B cell (primary cell): ENCODE data around the gene PIK3C2G. TPM values are rescaled to one million over a fixed set of nuclear protein-coding genes. Genes with fewer than 3 reads are reported as not detected.

Experiments
- ATAC-seq: fragments of 200-7000 bp; cut with Tn5 transposase; one replicate; pipeline ENCODE4 v1.10.0; 2021; ENCODE audit warnings: low read depth, mild to moderate bottlenecking, moderate number of reproducible peaks, moderate library complexity
- CTCF ChIA-PET: fragments of 350-600 bp; sonication (Branson Sonifier 250); formaldehyde crosslinking; loops from one replicate; lab custom pipeline; 2021; ENCODE audit warnings: antibody characterized with exemption, inconsistent platforms; lab: Charles Lee
- POLR2A ChIA-PET: fragments of 350-600 bp; sonication (Branson Sonifier 250); formaldehyde crosslinking; loops from one replicate; lab custom pipeline; 2021; ENCODE audit warnings: antibody characterized with exemption; lab: Charles Lee
- DNase-seq: peaks from one replicate; pipeline ENCODE4 v3.0.0; 2013
- H2AFZ ChIP-seq: 2 replicates; pipeline ENCODE4 v1.6.1; 2012; ENCODE audit warnings: mild to moderate bottlenecking, low read depth, low read length; ENCODE audit not compliant: insufficient read depth, poor library complexity, severe bottlenecking
- H3K27ac ChIP-seq, 2 donors: 1 replicate in 1 of 2; 2 replicates in 1 of 2; pipeline ENCODE4 v1.5.1; 2012 to 2013; ENCODE audit warnings: low read length in 2 of 2, mild to moderate bottlenecking in 2 of 2, moderate library complexity in 1 of 2
- H3K27me3 ChIP-seq, 4 experiments: fragments of 200-600 bp in 1 of 4; sonication (generic) in 1 of 4; replicated peaks in 1 of 4; 1 replicate in 2 of 4; 2 replicates in 2 of 4; pipeline versions ENCODE4 v1.6.1 to v1.7.0; 2013 to 2016; ENCODE audit warnings: low read length in 3 of 4, mild to moderate bottlenecking in 2 of 4, mixed read lengths in 1 of 4, moderate library complexity in 1 of 4; ENCODE audit not compliant: insufficient read depth in 4 of 4, control insufficient read depth in 3 of 4; ENCODE audit errors: control extremely low read depth in 1 of 4
- H3K36me3 ChIP-seq, 2 experiments: replicated peaks in 1 of 2; 1 replicate in 1 of 2; 2 replicates in 1 of 2; pipeline versions ENCODE4 v1.6.1 to v1.7.1; 2013; ENCODE audit warnings: low read length in 1 of 2; ENCODE audit not compliant: insufficient read depth in 2 of 2, control insufficient read depth in 1 of 2; ENCODE audit errors: control extremely low read depth in 1 of 2, extremely low read depth in 1 of 2
- H3K4me1 ChIP-seq, 2 donors: fragments of 200-600 bp in 1 of 2; sonication (generic) in 1 of 2; 1 replicate in 1 of 2; 2 replicates in 1 of 2; pipeline versions ENCODE4 v1.5.1 to v1.6.1; 2013 to 2017; ENCODE audit warnings: low read length in 2 of 2; ENCODE audit not compliant: control insufficient read depth in 2 of 2, insufficient read depth in 2 of 2
- H3K4me2 ChIP-seq: replicated peaks from 2 replicates; pipeline ENCODE3; 2012; ENCODE audit warnings: mild to moderate bottlenecking, low read depth, low read length; ENCODE audit not compliant: poor library complexity, severe bottlenecking
- H3K4me3 ChIP-seq, 5 experiments: fragments of 200-600 bp in 1 of 5; sonication (generic) in 1 of 5; 1 replicate in 3 of 5; 2 replicates in 2 of 5; pipeline versions ENCODE4 v1.5.1 to v1.7.0; 2011 to 2016; ENCODE audit warnings: low read length in 4 of 5, mild to moderate bottlenecking in 4 of 5, low read depth in 2 of 5, control low read depth in 1 of 5, moderate library complexity in 1 of 5; ENCODE audit not compliant: insufficient read depth in 1 of 5; ENCODE audit errors: control extremely low read depth in 1 of 5, extremely low read depth in 1 of 5
- H3K79me2 ChIP-seq: fragments of 200-600 bp; sonication (generic); one replicate; pipeline ENCODE4 v1.6.0; 2016; ENCODE audit warnings: low read length; ENCODE audit not compliant: control insufficient read depth, insufficient read depth
- H3K9ac ChIP-seq: fragments of 200-600 bp; sonication (generic); 2 replicates; pipeline ENCODE4 v1.6.1; 2017; ENCODE audit warnings: mild to moderate bottlenecking, low read length, moderate library complexity
- H3K9me3 ChIP-seq, 3 donors: one replicate each; pipeline versions ENCODE4 v1.6.1 to v1.7.1; 2013; ENCODE audit warnings: low read length in 2 of 3; ENCODE audit not compliant: control insufficient read depth in 2 of 3, insufficient read depth in 1 of 3; ENCODE audit errors: control extremely low read depth in 1 of 3
- H4K20me1 ChIP-seq: 2 replicates; pipeline ENCODE4 v1.6.0; 2012; ENCODE audit warnings: mild to moderate bottlenecking, low read length; ENCODE audit not compliant: insufficient read depth, control insufficient read depth, poor library complexity, severe bottlenecking
- H3K27ac Mint-ChIP-seq: one replicate; pipeline ENCODE4 v1.8.0; 2021; ENCODE audit warnings: mixed read lengths
- H3K27me3 Mint-ChIP-seq: one replicate; pipeline ENCODE4 v1.8.0; 2021; ENCODE audit warnings: mixed read lengths
- H3K4me1 Mint-ChIP-seq: one replicate; pipeline ENCODE4 v1.8.0; 2021; ENCODE audit warnings: mixed read lengths
- H3K4me3 Mint-ChIP-seq: one replicate; pipeline ENCODE4 v1.8.0; 2021; ENCODE audit warnings: mixed read lengths
- H3K9me3 Mint-ChIP-seq: one replicate; pipeline ENCODE4 v1.8.0; 2022; ENCODE audit warnings: mixed read lengths; ENCODE audit not compliant: insufficient read depth
- EZH2 ChIP-seq: IDR thresholded peaks from 2 replicates; pipeline ENCODE4 v1.6.1; 2012; ENCODE audit warnings: borderline replicate concordance, low read depth, mild to moderate bottlenecking, moderate library complexity, low read length; ENCODE audit not compliant: insufficient read depth, poor library complexity, severe bottlenecking
- WGBS: methylation state at CpG from one replicate; pipeline ENCODE4 v1.1.5; 2013; ENCODE audit warnings: missing lambda C conversion rate; ENCODE audit not compliant: insufficient coverage; 5-methylcytosine and 5-hydroxymethylcytosine counted together
- intact Hi-C: fragments of 100-400 bp; cut with micrococcal nuclease; formaldehyde crosslinking; loops from one replicate; pipeline ENCODE4 v1.10.0; 2022
- polyA plus RNA-seq: library from polyadenylated mRNA; depleted of rRNA; stranded (reverse); fragments of >200 nt; gene quantifications from 2 replicates; pipeline ENCODE4 v1.2.3, GENCODE V29; 2012
- total RNA-seq, 2 donors: library from RNA; stranded (reverse); fragments of 120-200 nt in 1 of 2; gene quantifications; 1 replicate in 1 of 2; 2 replicates in 1 of 2; pipeline versions ENCODE4 v1.2.3 to v1.2.4, GENCODE V29; 2013 to 2022
- TF ChIP-seq, protein P1 (sequence below): fragments of 200-600 bp; IDR thresholded peaks from one replicate; pipeline ENCODE4 v1.8.0; 2022; ENCODE audit warnings: antibody characterized with exemption, mild to moderate bottlenecking

PIK3C2G gene
- total and polyA plus RNA-seq, 2 donors (not counting 1 experiment from before 2014, with no cell fraction given), result not detected

DNA sequence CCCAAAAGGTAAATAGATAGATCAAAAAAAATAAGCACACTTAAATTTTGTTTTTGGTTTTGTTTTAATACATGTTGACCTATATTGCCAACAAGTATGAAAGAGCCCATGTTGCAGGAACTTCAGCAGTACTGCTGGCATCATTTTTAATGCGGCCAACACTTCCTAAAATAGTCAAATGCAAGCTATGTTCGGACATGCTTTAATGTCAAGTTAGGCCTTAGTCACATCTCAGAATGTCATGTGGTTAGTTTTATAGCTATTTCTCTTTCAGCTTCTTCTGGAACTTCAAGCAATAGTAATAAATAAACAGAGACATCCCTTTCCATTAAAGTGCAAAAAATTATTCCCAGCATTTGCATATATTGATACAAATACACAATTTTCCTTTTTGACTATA, 153.4 kb downstream of the PIK3C2G start:
- no peak overlapping the region for H3K4me2 ChIP-seq
- no peaks in the 10 kb centered on the region for H3K27me3 Mint-ChIP-seq
- no peak overlapping the region for H2AFZ ChIP-seq
- no peaks in the 10 kb centered on the region for H3K4me1 ChIP-seq
- ChIA-PET POLR2A (no interaction called here), CTCF (no interaction called here)
- ATAC-seq, result no peak
- H3K79me2 ChIP-seq, result no peaks in the 10 kb centered on the region
- H3K4me3 Mint-ChIP-seq, result no peak overlapping the region
- peaks cover 0 to 4% (median 0%) of the 10 kb centered on the region in 3 donors for H3K9me3 ChIP-seq
- H4K20me1 ChIP-seq, result no peaks in the 10 kb centered on the region
- H3K27ac Mint-ChIP-seq, result no peak overlapping the region
- 100% methylated on average over 1 of the region's 2 CpGs for WGBS
- TF ChIP-seq EZH2, result no peak
- TF ChIP-seq, protein P1, sequence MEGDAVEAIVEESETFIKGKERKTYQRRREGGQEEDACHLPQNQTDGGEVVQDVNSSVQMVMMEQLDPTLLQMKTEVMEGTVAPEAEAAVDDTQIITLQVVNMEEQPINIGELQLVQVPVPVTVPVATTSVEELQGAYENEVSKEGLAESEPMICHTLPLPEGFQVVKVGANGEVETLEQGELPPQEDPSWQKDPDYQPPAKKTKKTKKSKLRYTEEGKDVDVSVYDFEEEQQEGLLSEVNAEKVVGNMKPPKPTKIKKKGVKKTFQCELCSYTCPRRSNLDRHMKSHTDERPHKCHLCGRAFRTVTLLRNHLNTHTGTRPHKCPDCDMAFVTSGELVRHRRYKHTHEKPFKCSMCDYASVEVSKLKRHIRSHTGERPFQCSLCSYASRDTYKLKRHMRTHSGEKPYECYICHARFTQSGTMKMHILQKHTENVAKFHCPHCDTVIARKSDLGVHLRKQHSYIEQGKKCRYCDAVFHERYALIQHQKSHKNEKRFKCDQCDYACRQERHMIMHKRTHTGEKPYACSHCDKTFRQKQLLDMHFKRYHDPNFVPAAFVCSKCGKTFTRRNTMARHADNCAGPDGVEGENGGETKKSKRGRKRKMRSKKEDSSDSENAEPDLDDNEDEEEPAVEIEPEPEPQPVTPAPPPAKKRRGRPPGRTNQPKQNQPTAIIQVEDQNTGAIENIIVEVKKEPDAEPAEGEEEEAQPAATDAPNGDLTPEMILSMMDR, result no peak
- no peak overlapping the region for H3K27ac ChIP-seq
- H3K4me1 Mint-ChIP-seq, result no peaks in the 10 kb centered on the region
- DNase-seq, result no peak
- no peaks in the 10 kb centered on the region for H3K36me3 ChIP-seq
- no peaks in the 10 kb centered on the region for H3K27me3 ChIP-seq
- peaks cover 3% of the 10 kb centered on the region for H3K9me3 Mint-ChIP-seq
- no peak overlapping the region for H3K4me3 ChIP-seq
- H3K9ac ChIP-seq, result no peak overlapping the region
- intact Hi-C loops, result no loop called here

DNA sequence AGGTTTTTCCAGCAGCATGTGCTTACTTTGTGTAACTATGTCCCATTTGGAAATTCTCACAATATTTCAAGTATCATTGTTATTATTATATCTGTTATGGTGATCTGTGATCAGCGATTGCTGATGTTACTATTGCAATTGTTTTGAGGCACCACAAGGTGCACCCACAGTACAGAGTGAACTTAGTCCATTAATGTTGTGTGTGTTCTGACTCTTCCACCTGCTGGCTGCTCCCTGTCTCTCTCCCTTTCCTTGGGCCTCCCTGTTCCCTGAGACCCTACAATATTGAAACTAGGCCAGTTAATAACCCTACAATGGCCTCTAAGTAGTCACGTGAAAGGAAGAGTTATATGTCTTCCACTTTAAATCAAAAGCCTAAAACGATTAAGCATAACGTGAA, 153.9 kb downstream of the PIK3C2G start:
- no peaks in the 10 kb centered on the region for H3K36me3 ChIP-seq
- TF ChIP-seq, protein P1, result no peak
- no peak for TF ChIP-seq EZH2
- Mint-ChIP-seq H3K27me3 (no peaks in the 10 kb centered on the region), H3K27ac (no peak overlapping the region), H3K4me1 (no peaks in the 10 kb centered on the region), H3K9me3 (peaks cover 3% of the 10 kb centered on the region), H3K4me3 (no peak overlapping the region)
- no peaks in the 10 kb centered on the region for H3K27me3 ChIP-seq
- ChIA-PET POLR2A (no interaction called here), CTCF (no interaction called here)
- no peaks in the 10 kb centered on the region for H4K20me1 ChIP-seq
- H3K9ac ChIP-seq, result no peak overlapping the region
- H3K4me3 ChIP-seq, result no peak overlapping the region
- peaks cover 0 to under 1% (median 0%) of the 10 kb centered on the region in 3 donors for H3K9me3 ChIP-seq
- ATAC-seq (no peak), DNase-seq (no peak)
- no CpG with 5 or more reads among the region's 4 CpGs for WGBS
- H3K4me2 ChIP-seq, result no peak overlapping the region
- H3K4me1 ChIP-seq, result no peaks in the 10 kb centered on the region
- intact Hi-C loops, result no loop called here
- no peaks in the 10 kb centered on the region for H3K79me2 ChIP-seq
- H2AFZ ChIP-seq, result no peak overlapping the region
- no peak overlapping the region for H3K27ac ChIP-seq
